Right hindlimb (tissue), 1 donor: ENCODE data around the gene ACOX3.
A peak's percentile ranks its signal among the peaks of the same experiment; 100 is the strongest.
"Not testable (repeated sequence)": the region's sequence is repeated elsewhere in the genome, so short reads cannot be mapped to it uniquely, and the experiment has no call there.

Experiments
- DNase-seq: peaks from one replicate; pipeline ENCODE4 v3.0.0-alpha.2; 2018

Gene ACOX3

DNA sequence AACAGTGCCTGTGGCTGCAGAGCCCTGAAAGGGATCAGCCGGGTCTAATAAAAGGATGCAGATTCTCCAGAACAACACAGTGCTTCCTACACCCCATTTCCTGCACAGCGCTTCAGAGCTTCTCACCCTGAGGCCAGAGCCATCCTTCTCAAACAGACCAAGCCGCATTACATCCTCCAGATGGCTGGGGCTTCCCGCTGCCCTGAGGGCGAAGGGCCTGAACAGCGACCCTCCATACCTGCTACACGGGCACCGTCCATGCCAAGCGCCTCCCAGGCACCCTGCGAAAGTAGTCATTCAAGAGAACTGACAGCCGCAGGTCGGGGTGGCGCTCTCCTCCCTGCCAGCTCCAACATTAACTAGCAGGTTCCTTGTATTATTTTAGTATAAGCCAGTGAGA, 36.5 kb downstream of the ACOX3 start:
- DNase-seq: no peak

DNA sequence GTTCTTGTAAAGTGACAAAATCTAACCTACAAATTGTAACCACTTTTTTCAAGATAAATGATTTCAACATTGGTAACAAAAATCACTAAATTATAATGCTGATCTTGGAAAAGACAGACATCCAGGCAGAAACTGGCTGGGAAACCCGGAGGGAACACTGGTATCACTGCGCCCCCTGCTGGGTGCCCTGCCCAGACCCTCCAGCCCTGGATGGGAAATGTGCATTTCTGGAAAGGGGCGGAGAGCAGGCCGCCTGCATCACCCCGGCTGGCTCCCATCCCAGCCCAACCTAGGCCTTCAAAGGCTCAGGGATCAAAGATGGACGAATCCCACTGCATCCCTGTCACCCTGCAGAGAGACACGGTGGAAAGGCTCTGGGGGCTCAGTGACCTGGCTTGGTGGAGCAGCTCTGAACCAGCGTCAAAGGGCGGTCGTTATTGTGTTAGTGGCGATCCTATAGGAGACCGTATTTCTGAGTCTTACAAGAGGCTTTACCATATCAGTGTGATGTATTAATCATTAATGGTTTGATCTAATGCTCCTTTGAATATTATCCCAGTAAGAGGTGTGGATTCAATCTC, 37.3 kb downstream of the ACOX3 start:
- peak; percentile 90 for DNase-seq

DNA sequence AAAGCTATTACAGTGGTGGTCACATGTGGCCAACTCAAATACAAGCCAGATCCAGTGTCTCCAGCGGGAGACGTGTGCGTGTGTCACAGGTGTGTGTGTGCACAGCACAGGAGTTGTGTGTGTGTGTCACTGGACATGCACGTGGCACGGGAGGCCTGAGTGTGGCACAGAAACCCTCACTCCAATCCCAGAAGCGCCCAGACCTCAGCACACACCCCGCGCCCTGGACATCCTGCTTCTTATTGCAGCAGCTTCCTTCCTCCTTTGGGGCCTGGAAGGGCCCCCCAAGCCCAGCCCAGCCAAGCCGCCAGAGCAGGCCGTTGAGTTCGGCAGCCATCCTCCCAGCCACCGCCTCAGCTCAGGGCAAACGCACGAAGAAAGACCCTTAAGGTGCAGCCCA, 37.9 kb downstream of the ACOX3 start:
- no peak for DNase-seq

- DNase-seq: no peak
Measured at GRCh38 chr4:8402181-8402597, 38.3 kb downstream of the ACOX3 start.

- DNase-seq: no peak
Measured at GRCh38 chr4:8401665-8402064, 38.9 kb downstream of the ACOX3 start.

GRCh38 chr4:8400632-8401325, 39.7 kb downstream of the ACOX3 start:
- no peak for DNase-seq

DNA sequence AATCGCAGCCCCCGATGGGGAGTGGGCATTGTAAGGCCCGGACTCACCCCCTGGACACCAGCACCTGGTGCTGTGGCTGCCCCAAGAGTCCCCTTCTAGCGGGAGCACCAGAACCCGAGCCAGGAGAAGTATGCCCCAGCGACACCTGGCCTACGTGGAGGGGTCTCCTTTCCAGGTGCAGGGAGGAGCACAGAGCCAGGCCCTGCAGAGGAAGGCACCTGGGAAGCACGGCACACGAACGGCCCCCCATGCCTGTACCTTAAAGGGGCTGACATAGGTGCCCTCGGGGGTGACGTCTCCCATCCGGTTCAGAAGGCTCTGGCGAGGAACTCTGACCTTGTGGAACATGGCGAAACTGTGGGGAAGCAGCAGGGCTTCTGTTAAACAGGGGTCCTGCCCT, 41.2 kb downstream of the ACOX3 start:
- DNase-seq: no peak

DNA sequence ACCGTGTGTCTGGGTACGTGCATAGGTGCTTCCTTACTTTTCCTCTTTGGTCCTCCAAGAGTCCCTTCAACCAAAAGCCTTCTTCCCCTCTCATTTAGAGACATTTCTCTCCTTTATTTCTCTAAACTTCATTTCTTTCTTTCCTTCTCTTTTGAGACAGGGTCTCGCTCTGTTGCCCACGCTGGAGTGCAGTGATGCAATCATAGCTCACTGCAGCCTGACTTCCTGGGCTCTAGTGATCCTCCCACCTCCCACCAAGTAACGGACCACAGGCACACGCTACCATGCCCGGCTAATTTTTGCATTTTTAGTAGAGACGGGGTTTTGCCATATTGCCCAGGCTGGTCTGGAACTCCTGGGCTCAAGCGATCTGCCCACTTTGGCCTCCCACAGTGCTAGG, 42.2 kb downstream of the ACOX3 start:
- no peak for DNase-seq

DNA sequence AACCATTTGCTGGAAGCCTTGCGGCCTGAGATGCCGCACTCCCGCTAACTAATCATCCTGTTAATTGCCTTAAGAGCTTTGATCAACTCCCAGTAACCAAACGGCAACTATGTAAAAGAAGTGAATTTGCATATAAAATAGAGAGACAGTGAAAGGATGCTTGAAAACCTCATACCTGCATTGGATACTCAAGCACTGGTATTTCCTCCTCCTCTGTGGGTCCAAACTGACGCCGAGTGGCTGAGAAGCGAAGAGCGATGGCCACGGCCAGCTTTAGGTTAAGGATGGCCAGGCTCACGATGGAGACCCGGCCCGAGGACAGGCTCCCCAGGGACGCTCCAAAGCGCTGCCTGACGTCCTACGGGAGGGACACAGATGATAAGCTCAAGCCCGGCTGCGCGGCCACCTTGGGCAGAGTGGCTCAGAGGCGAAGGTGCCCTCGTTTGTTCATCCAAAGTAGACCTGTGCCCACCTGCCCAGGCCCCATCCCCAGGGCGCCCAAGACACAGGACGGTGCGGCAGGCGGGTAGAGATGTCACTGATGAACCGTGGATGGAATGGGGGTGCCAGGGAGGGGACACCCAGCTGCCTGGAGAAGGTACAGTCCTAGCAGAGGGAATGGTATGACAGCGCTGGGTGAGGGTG, 43.6 kb downstream of the ACOX3 start:
- no peak for DNase-seq

GRCh38 chr4:8395504-8396296, 44.8 kb downstream of the ACOX3 start:
- peak; percentile 55 for DNase-seq

- no peak for DNase-seq
Measured at GRCh38 chr4:8394806-8395205, 45.7 kb downstream of the ACOX3 start.

DNA sequence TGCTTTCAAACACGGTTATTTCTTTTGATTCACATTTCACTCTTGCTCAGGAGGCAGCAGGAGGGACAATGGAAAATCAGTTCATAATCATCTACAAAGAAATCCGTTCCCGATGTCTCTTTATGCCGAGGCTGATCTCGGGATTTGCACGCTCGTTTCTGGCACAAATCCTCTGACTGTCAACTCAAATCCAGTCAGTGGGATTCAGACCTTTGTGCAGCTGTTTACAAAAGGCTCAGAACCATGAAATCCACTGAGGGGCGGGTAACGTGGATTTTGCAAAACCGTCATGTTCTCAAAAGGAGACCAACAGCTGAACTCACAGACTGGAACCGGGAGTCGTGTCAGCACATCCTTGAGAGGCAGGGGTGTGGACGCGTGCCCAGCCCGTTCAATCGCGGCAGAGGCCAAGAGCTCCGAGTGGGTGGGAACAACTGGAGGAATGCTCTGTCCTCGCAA, 46.4 kb downstream of the ACOX3 start:
- peak; percentile 92 for DNase-seq

DNA sequence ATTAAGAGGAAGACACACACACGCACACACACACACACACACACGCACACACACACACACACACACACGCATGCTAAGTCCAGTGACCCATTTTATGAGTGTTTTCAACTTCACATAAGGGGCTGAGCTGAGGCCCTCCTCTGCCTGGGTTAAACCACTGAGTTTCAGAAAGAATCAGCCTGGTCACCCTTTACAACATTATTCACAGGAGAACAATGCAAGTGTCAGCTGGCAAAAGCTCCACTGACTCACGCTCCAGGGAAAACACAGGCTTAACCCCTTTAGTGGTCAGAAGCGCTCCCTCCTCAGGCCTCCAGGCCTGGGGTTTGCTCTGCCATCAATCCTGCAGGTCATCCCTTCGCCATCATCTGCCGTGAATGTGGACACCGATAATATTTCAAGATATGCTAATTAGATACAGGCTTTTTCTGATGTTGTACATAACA, 46.9 kb downstream of the ACOX3 start:
- DNase-seq: peak; percentile 60

DNA sequence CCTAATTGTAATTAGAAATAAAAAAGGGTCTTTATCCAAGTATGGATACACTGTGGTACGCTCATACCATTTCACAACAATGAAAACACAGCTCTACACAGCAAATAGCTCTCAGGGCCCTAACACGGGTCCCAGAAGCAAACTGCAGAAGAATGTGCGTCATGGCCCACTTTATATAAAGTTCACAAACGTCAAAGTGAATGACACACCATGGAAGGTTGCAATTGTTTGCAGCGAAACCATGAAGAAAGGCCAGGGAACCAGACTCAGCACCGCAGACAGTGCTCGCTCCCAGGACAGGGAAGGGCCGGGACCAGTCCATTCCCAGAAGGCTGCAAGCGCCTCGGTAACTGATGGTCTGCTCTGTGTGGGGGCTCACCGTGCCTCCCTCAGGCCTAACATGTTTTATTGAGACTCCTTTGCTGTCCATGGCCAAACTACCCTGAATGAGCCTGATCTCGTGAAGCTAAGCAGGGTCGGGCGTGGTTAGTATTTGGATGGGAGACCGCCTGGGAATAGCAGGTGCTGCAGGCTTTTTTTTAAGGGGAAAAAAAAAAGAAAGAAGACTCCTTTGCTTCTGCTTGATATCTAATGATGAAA, 47.8 kb downstream of the ACOX3 start:
- no peak for DNase-seq

DNA sequence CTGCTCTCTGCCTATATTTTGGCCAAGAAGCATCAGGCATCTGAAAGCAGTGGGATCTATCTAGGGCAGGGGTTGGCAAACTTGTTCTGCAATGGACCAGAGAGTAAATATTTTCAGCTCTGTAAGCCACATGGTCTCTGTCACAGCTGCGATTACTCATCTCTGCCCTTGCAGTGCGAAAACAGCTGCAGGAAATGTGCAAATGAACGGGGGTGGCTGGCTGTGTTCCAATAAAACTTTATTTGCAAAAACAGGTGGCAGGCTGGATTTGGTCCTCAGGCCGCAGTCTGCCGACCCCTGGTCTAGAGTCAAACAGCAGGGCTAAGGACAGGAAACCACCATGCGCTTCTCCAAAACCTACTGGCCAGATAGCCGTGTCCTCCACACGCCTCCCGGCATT, 48.6 kb downstream of the ACOX3 start:
- DNase-seq: peak; percentile 87

DNA sequence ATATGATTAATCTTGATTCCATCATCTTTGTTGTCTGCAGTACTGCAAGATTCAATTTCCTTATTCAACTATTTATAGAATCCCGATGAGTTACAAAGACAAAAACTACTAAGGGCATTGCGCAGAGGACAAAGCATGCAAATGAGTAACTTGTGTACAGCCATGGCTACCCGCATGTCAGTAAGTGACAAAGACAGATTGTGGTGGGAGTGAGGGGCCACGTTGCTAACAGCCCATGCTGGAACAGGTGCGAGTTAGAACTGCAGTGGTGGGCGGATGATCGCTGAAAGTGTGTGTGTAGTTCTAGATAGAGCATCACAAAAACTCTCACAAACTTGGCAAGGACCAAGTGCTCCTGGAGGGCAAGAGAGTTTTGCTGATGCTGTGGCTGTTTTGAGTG, 49.5 kb downstream of the ACOX3 start:
- DNase-seq: no peak

DNA sequence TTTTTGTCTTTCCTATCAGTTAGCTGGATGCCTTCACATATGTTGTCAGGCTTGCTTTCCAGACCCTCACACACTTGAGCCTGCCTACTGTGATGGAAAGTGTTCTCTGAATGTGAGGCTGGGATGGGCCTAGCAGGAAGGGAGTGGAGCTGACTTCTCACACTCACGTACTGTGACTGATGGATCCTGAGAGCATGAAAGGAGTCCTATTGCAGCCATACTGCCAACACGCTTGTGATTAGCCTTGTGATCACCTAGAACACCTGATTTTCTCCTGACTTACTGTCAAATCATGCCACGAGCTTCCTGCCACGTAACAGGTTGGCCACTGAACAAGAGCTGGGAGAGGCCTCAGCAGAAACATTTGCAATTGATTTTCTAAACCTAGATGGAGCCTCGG, 49.9 kb downstream of the ACOX3 start:
- no peak for DNase-seq

DNA sequence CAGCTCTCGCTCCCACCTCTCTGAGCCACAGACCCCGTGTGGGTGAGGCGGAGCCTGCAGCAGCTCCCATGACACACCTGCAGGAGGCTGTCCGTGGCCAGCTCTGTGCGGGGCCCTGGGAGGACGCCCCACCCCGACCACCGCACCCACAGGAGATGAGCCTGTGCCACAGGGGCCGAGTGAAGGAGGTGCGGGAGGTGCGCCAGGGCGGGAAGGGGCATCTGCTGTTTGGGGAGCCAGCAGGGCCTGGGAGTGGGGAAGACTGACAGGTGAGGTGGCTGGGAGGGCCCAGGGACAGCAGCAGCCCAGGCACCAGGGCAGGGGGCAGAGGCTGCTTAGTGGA, 52.0 kb downstream of the ACOX3 start:
- DNase-seq: no peak

- peak; percentile 61 for DNase-seq
Measured at GRCh38 chr4:8387615-8388527, 52.7 kb downstream of the ACOX3 start.

DNA sequence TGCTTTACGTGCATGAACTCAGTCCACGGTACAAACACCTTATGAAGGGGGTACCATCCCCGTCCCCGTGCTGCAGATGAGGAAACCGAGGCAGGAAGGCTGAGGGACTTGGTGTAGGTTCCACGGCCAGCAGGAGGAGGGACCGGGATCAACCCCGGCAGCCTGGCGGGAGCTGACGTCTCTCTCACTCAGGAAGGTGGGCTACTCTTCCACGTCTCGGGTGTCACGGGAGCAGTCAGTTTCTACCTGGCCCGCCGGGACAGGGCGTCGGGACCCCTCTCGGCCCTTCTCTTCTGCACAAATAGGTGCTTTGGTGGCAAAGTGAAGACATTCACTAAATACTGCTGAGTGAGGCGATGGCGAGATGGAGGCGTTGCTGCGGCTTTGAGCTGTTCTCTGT, 53.3 kb downstream of the ACOX3 start:
- DNase-seq: no peak

DNA sequence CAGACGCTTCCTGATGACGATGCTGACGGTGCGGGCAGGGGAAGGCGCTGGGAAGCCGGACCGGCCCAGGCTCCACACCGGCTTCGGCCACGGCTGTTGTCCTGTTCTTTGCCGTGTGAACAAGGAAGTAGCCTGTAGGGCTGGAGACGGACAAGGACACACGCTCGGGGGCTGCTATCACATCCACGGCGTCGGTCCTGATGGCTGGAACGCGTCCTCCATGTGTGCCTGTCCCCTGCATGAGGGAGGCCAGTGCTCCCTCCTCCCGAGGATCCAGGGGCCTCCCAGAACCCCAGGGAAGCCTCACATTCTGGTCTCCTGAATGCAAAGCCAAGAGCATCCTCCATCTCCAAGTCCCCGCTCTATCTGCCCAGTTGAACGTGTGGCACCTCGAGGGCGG, 53.8 kb downstream of the ACOX3 start:
- no peak for DNase-seq

- not testable (repeated sequence) for DNase-seq
Measured at GRCh38 chr4:8386131-8386530, 54.4 kb downstream of the ACOX3 start.
